ENCODE data around the gene COPA. TPM values are rescaled to one million over a fixed set of nuclear protein-coding genes. Genes with fewer than 3 reads are reported as not detected.

Gene COPA
- total and polyA plus RNA-seq, 8 donors, result 42.4 to 243 (median 85.2) TPM

GRCh38 chr1:160357286-160358002 lies 14.4 kb upstream of the COPA start:
- no peak for DNase-seq
- H3K36me3 ChIP-seq, result peaks cover 58 to 88% (median 82%) of the 10 kb centered on the region in 4 donors
- intact Hi-C loops (cut with DNase I; ENCODE audit: low total_unique reads), result no loop called here
- no peaks in the 10 kb centered on the region for H3K9me3 ChIP-seq
- no peak for TF ChIP-seq EP300 (IDR thresholded peaks at IDR 0.05)
- no peak for TF ChIP-seq CTCF (IDR thresholded peaks at IDR 0.05)
- TF ChIP-seq POLR2A (IDR thresholded peaks at IDR 0.05), result no peak
- TF ChIP-seq POLR2AphosphoS5 (IDR thresholded peaks at IDR 0.05), result no peak
- H3K4me1 ChIP-seq, result no peaks in the 10 kb centered on the region
- H3K4me3 ChIP-seq, result no peak overlapping the region
- no peaks in the 10 kb centered on the region for H3K27me3 ChIP-seq
- WGBS, 5 donors, result 71 to 88% (median 86%) methylated on average over 7 of the region's 7 CpGs
- H3K27ac ChIP-seq, result no peak overlapping the region

- Histone ChIP-seq H3K27me3 (no peaks in the 10 kb centered on the region), H3K36me3 (peaks cover 82 to 100% (median 98%) of the 10 kb centered on the region in 4 donors), H3K27ac (no peak overlapping the region), H3K4me1 (no peaks in the 10 kb centered on the region), H3K4me3 (no peak overlapping the region), H3K9me3 (no peaks in the 10 kb centered on the region)
- DNase-seq, result peak in 1 of 2 donors; percentile 44
- 64 to 85% (median 79%) methylated on average over 4 to 5 of the region's 5 CpGs for WGBS, 5 donors
- intact Hi-C loops (cut with DNase I; ENCODE audit: low total_unique reads), result no loop called here
- no peak for TF ChIP-seq POLR2A (IDR thresholded peaks at IDR 0.05)
- peak in 3 of 7 experiments; percentile 9 to 15 (median 11) for TF ChIP-seq CTCF (IDR thresholded peaks at IDR 0.05)
Observed at GRCh38 chr1:160354388-160354985, 11.4 kb upstream of the COPA start.

- no peak for DNase-seq
- Histone ChIP-seq H3K9me3 (no peaks in the 10 kb centered on the region), H3K27ac (no peak overlapping the region), H3K27me3 (no peaks in the 10 kb centered on the region), H3K4me1 (no peaks in the 10 kb centered on the region), H3K36me3 (peaks cover 89 to 100% (median 100%) of the 10 kb centered on the region in 4 donors), H3K4me3 (no peak overlapping the region)
- 89 to 95% (median 93%) methylated on average over 2 of the region's 2 CpGs for WGBS, 5 donors
- intact Hi-C loops (cut with DNase I; ENCODE audit: low total_unique reads), result no loop called here
- no peak for TF ChIP-seq EP300 (IDR thresholded peaks at IDR 0.05)
- no peak for TF ChIP-seq POLR2AphosphoS5 (IDR thresholded peaks at IDR 0.05)
- no peak for TF ChIP-seq CTCF (IDR thresholded peaks at IDR 0.05)
- no peak for TF ChIP-seq POLR2A (IDR thresholded peaks at IDR 0.05)
Observed at GRCh38 chr1:160353223-160353622, 10.2 kb upstream of the COPA start.

GRCh38 chr1:160352555-160352954 lies 9.5 kb upstream of the COPA start:
- TF ChIP-seq POLR2AphosphoS5 (IDR thresholded peaks at IDR 0.05), result no peak
- no peak for TF ChIP-seq CTCF (IDR thresholded peaks at IDR 0.05)
- no peak for TF ChIP-seq POLR2A (IDR thresholded peaks at IDR 0.05)
- no peak for TF ChIP-seq EP300 (IDR thresholded peaks at IDR 0.05)
- intact Hi-C loops (cut with DNase I; ENCODE audit: low total_unique reads), result no loop called here
- H3K9me3 ChIP-seq, result no peaks in the 10 kb centered on the region
- no peak overlapping the region for H3K4me3 ChIP-seq
- H3K4me1 ChIP-seq, result peaks cover 0 to 4% (median 0%) of the 10 kb centered on the region in 4 donors
- DNase-seq, result no peak
- H3K27ac ChIP-seq, result no peak overlapping the region
- no peaks in the 10 kb centered on the region for H3K27me3 ChIP-seq
- 88 to 92% (median 91%) methylated on average over 8 of the region's 8 CpGs for WGBS, 5 donors
- peaks cover 83 to 100% (median 100%) of the 10 kb centered on the region in 4 donors for H3K36me3 ChIP-seq

All from stomach (tissue), 9 donors.